ENCODE data around the gene RGS9BP. TPM values are rescaled to one million over a fixed set of nuclear protein-coding genes. Genes with fewer than 3 reads are reported as not detected.

The RGS9BP gene
- 0.36 and 1.5 TPM in 2 replicates for total RNA-seq (ENCODE audit: low replicate concordance)

GRCh38 chr19:32675720-32676185 lies at the start of gene RGS9BP:
Gene RGS9BP, plus strand, starts transcription at chr19:32675848. Its CDS starts 416 bp downstream, at chr19:32676264.
- no peak for TF ChIP-seq CTCF (IDR thresholded peaks at IDR 0.05; ENCODE audit: insufficient read depth, low read length)
- peak within 1 kb of the TSS; percentile 95 for H3K4me3 ChIP-seq (ENCODE audit: low read depth, low read length)
- peak; percentile 65 for DNase-seq (ENCODE audit: low read depth)

DNA sequence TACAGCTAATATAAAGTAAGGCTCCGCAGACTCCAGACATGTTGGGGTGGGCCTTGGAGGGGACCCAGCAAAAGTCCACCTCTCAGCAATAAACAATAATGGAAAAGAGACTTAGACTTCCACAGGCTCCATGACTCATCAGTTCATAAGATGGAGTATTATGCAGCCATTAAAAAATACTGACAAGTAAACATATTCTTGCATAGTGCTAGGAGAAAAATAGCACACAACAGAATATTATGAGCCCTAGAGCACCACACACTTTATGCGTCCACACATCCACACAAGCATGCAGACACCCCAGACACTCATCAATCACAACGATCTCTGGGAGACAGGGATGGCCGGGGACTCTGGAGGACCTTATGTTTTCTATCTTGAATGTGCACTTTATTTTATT lies 48.7 kb upstream of the RGS9BP start:
- H3K4me3 ChIP-seq (ENCODE audit: low read depth, low read length) = no peak overlapping the region
- no peak for DNase-seq (ENCODE audit: low read depth)
- TF ChIP-seq CTCF (IDR thresholded peaks at IDR 0.05; ENCODE audit: insufficient read depth, low read length) = no peak

GRCh38 chr19:32627714-32628270 lies 47.9 kb upstream of the RGS9BP start:
- no peak overlapping the region for H3K4me3 ChIP-seq (ENCODE audit: low read depth, low read length)
- no peak for DNase-seq (ENCODE audit: low read depth)
- TF ChIP-seq CTCF (IDR thresholded peaks at IDR 0.05; ENCODE audit: insufficient read depth, low read length) = no peak

DNA sequence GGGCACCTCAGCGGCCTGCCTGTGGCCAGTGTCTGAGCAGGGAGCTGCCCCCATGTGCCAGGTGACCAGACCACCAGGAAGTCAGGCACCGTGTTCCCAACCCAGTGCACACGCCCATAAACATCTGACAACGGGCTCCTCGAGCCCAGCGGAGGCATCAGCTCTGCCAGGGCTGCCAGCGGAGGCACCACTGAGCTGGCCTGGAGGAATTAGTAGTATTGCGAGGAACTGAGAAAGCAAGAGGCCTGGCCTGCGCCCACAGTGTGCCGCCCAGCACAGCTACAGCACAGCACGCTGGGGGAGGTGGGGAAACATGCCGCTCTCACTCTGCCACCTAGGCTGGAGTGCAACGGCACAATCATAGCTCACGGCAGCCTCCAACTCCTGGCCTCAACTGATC lies 45.3 kb upstream of the RGS9BP start:
- no peak for TF ChIP-seq CTCF (IDR thresholded peaks at IDR 0.05; ENCODE audit: insufficient read depth, low read length)
- no peak overlapping the region for H3K4me3 ChIP-seq (ENCODE audit: low read depth, low read length)
- DNase-seq (ENCODE audit: low read depth) = no peak

GRCh38 chr19:32631381-32631780 lies 44.3 kb upstream of the RGS9BP start:
- H3K4me3 ChIP-seq (ENCODE audit: low read depth, low read length) = no peak overlapping the region
- no peak for TF ChIP-seq CTCF (IDR thresholded peaks at IDR 0.05; ENCODE audit: insufficient read depth, low read length)

DNA sequence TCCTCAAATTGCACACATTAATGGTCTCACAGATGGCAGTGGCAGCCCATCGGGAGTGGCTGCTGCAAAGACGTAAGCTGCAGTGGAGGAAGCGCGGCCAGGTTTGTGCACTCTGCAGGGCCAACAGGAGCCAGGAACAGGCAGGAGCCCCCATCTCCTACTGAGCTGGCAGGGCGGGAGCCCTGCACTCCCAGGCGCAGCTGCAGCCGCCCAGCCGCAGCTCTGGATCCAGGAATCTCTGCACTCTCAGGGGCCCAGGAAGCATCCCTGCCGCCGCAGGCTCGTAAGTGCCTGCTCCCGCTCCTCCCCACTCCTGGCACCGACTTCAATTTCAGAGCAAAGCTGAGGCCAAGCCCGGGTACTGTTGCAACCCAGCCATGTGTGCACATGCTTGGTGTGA lies 38.2 kb upstream of the RGS9BP start:
- H3K4me3 ChIP-seq (ENCODE audit: low read depth, low read length) = no peak overlapping the region
- no peak for DNase-seq (ENCODE audit: low read depth)
- TF ChIP-seq CTCF (IDR thresholded peaks at IDR 0.05; ENCODE audit: insufficient read depth, low read length) = no peak

More at GRCh38 chr19:32631381-32631780, 44.3 kb upstream of the RGS9BP start:
- DNase-seq (ENCODE audit: low read depth) = no peak

DNA sequence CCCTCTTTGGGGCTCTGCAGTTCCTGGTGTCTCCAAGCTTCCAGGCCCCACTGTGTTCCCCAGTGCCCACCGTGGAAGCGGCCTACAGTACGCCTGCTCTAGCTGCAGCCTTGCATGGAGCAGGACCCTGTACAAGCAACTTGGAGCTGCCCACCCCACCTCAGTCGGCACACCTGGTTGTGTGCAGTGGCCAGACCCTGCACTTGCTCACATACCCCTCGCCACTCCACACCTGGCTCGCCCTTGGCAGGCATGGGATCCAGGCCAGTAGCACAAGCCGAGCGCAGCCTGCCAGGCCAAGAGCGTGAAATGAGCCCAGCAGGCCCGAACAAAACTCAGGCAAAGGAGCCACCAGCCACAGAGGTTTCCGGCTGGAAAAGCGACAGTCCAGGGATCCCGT lies 37.0 kb upstream of the RGS9BP start:
- no peak for TF ChIP-seq CTCF (IDR thresholded peaks at IDR 0.05; ENCODE audit: insufficient read depth, low read length)
- no peak for DNase-seq (ENCODE audit: low read depth)
- no peak overlapping the region for H3K4me3 ChIP-seq (ENCODE audit: low read depth, low read length)

Data from fibroblast of the aortic adventitia (primary cell).